HCT116 (cell line): ENCODE data around the gene SORCS2. TPM values are rescaled to one million over a fixed set of nuclear protein-coding genes. Genes with fewer than 3 reads are reported as not detected.

Experiments
- ATAC-seq: fragments of 200-7000 bp; cut with Tn5 transposase; 2 replicates; pipeline ENCODE4 v1.9.1; 2020; ENCODE audit warnings: mild to moderate bottlenecking, moderate library complexity
- BruUV-seq: library from RNA; stranded (reverse); fragments of 400-500 nt; replicated peaks from 2 replicates; lab custom pipeline; 2021; lab: Mats Ljungman, UMichigan
- CTCF ChIA-PET: fragments of 300-600 bp; sonication (Branson Sonifier 250); formaldehyde crosslinking; loops from one replicate; lab custom pipeline; 2021; ENCODE audit warnings: antibody characterized with exemption; lab: Charles Lee
- POLR2A ChIA-PET: fragments of 300-600, 350-600 bp; sonication (Branson Sonifier 250); formaldehyde crosslinking; loops from one replicate; lab custom pipeline; 2021; ENCODE audit warnings: antibody characterized with exemption; lab: Charles Lee
- RAD21 ChIA-PET, 2 experiments: fragments of 300-600 bp; sonication (Branson Sonifier 250); formaldehyde crosslinking; loops; one replicate each; lab custom pipeline; 2023; ENCODE audit warnings: low total read pairs in 2 of 2; ENCODE audit not compliant: uncharacterized antibody in 2 of 2, unreplicated experiment in 2 of 2, low non-redundant PET in 1 of 2; lab: Charles Lee
- DNase-seq: peaks from one replicate; pipeline ENCODE4 v3.0.0-alpha.2; 2010; ENCODE audit warnings: low read depth, low spot score
- H2AFZ ChIP-seq: fragments of 200-600 bp; shearing (Covaris generic), sonication (generic); 2 replicates; pipeline ENCODE4 v1.6.1; 2017; ENCODE audit warnings: low read depth, mixed run types, mixed read lengths, antibody characterized with exemption, low read length; ENCODE audit not compliant: poor library complexity, severe bottlenecking
- H3K27ac ChIP-seq: 2 replicates; pipeline ENCODE4 v1.5.1; 2012; ENCODE audit warnings: low read depth, low read length
- H3K27me3 ChIP-seq: fragments of 200-600 bp; sonication (generic); 2 replicates; pipeline ENCODE4 v1.6.1; 2016; ENCODE audit warnings: mixed run types, low read length, mixed read lengths; ENCODE audit not compliant: insufficient read depth
- H3K36me3 ChIP-seq, 2 experiments: fragments of 200-500 bp in 1 of 2; fragments of 200-600 bp in 1 of 2; sonication (Bioruptor generic) in 1 of 2; sonication (generic) in 1 of 2; 2 replicates each; pipeline versions ENCODE4 v1.5.1 to v1.6.1; 2014 to 2016; ENCODE audit warnings: low read length in 2 of 2, inconsistent platforms in 1 of 2, mixed read lengths in 1 of 2, mixed run types in 1 of 2; ENCODE audit not compliant: insufficient read depth in 2 of 2, control insufficient read depth in 1 of 2
- H3K4me1 ChIP-seq, 2 experiments: fragments of 200-600 bp in 1 of 2; sonication (generic) in 1 of 2; 2 replicates each; pipeline versions ENCODE4 v1.5.1 to v1.6.1; 2012 to 2017; ENCODE audit warnings: low read length in 2 of 2, inconsistent platforms in 1 of 2, mild to moderate bottlenecking in 1 of 2, mixed read lengths in 1 of 2, mixed run types in 1 of 2, moderate library complexity in 1 of 2; ENCODE audit not compliant: insufficient read depth in 2 of 2, control insufficient read depth in 1 of 2
- H3K4me2 ChIP-seq: fragments of 200-600 bp; sonication (generic); 2 replicates; pipeline ENCODE4 v1.6.1; 2017; ENCODE audit warnings: mixed run types, low read length, mixed read lengths
- H3K4me3 ChIP-seq, 2 experiments: fragments of 200-600 bp in 1 of 2; sonication (generic) in 1 of 2; replicated peaks in 1 of 2; 2 replicates each; pipeline ENCODE4 v1.5.1; 2011 to 2016; ENCODE audit warnings: low read length in 2 of 2, control low read depth in 1 of 2, low read depth in 1 of 2, mild to moderate bottlenecking in 1 of 2, mixed read lengths in 1 of 2, mixed run types in 1 of 2
- H3K79me2 ChIP-seq: fragments of 200-600 bp; sonication (generic); 2 replicates; pipeline ENCODE4 v1.6.1; 2017; ENCODE audit warnings: mild to moderate bottlenecking, mixed run types, low read length, moderate library complexity, mixed read lengths; ENCODE audit not compliant: insufficient read depth
- H3K9ac ChIP-seq: fragments of 200-600 bp; sonication (generic); 2 replicates; pipeline ENCODE4 v1.6.1; 2016; ENCODE audit warnings: low read length, mixed read lengths
- H3K9me2 ChIP-seq: fragments of 200-600 bp; sonication (generic), shearing (Covaris generic); 2 replicates; pipeline ENCODE4 v1.6.1; 2017; ENCODE audit warnings: mixed run types, mild to moderate bottlenecking, moderate library complexity; ENCODE audit not compliant: insufficient read depth
- H3K9me3 ChIP-seq, 2 experiments: fragments of 200-500 bp in 1 of 2; fragments of 200-600 bp in 1 of 2; sonication (Bioruptor generic) in 1 of 2; sonication (generic) in 1 of 2; 2 replicates each; pipeline ENCODE4 v1.6.1; 2014 to 2017; ENCODE audit warnings: low read length in 2 of 2, mixed read lengths in 2 of 2, inconsistent platforms in 1 of 2, low read depth in 1 of 2, mild to moderate bottlenecking in 1 of 2, mixed run types in 1 of 2, moderate library complexity in 1 of 2; ENCODE audit not compliant: control insufficient read depth in 1 of 2, insufficient read depth in 1 of 2
- H4K20me1 ChIP-seq: fragments of 200-600 bp; sonication (generic), shearing (Covaris generic); 2 replicates; pipeline ENCODE4 v1.6.1; 2017; ENCODE audit warnings: mixed run types, mild to moderate bottlenecking, moderate library complexity; ENCODE audit not compliant: insufficient read depth
- CBX3 ChIP-seq: IDR thresholded peaks from 2 replicates; pipeline ENCODE4 v1.6.1; 2012; ENCODE audit warnings: low read depth
- CEBPB ChIP-seq: IDR thresholded peaks from 2 replicates; pipeline ENCODE4 v1.6.1; 2012; ENCODE audit warnings: low read depth
- EGR1 ChIP-seq: IDR thresholded peaks from 2 replicates; pipeline ENCODE4 v1.6.1; 2012; ENCODE audit warnings: low read depth
- ELF1 ChIP-seq: IDR thresholded peaks from 2 replicates; pipeline ENCODE4 v1.6.1; 2012; ENCODE audit warnings: low read depth, borderline replicate concordance
- EZH2 ChIP-seq: fragments of 200-600 bp; sonication (generic); IDR thresholded peaks from 2 replicates; pipeline ENCODE4 v1.6.1; 2017; ENCODE audit warnings: antibody characterized with exemption, mixed run types
- POLR2A ChIP-seq: IDR thresholded peaks from 2 replicates; pipeline ENCODE4 v1.7.0; 2011; ENCODE audit warnings: borderline replicate concordance; ENCODE audit not compliant: insufficient read depth, insufficient read length; ENCODE audit errors: extremely low read depth
- POLR2AphosphoS5 ChIP-seq: IDR thresholded peaks from 2 replicates; pipeline ENCODE4 v1.6.1; 2011; ENCODE audit warnings: mild to moderate bottlenecking, low read depth, low read length, moderate library complexity
- SIN3A ChIP-seq: IDR thresholded peaks from 2 replicates; pipeline ENCODE4 v1.6.1; 2012; ENCODE audit warnings: low read depth
- SP1 ChIP-seq: IDR thresholded peaks from 2 replicates; pipeline ENCODE4 v1.6.1; 2012; ENCODE audit warnings: low read depth
- SRF ChIP-seq: IDR thresholded peaks from 2 replicates; pipeline ENCODE4 v1.6.1; 2012; ENCODE audit warnings: low read depth
- YY1 ChIP-seq: IDR thresholded peaks from 2 replicates; pipeline ENCODE4 v1.6.1; 2011; ENCODE audit warnings: low read length, low read depth, moderate library complexity, mild to moderate bottlenecking; ENCODE audit not compliant: insufficient replicate concordance; ENCODE audit errors: extremely low read depth
- ZFX ChIP-seq: fragments of 450-650 bp; IDR thresholded peaks from 2 replicates; pipeline ENCODE4 v1.6.1; 2017
- ZNF274 ChIP-seq: fragments of 200-500 bp; sonication (Bioruptor generic); IDR thresholded peaks from 2 replicates; pipeline ENCODE4 v1.6.1; 2014; ENCODE audit warnings: mild to moderate bottlenecking, low read depth, low read length, inconsistent platforms
- intact Hi-C: fragments of 100-400 bp; cut with micrococcal nuclease; formaldehyde crosslinking; loops from 2 replicates; pipeline ENCODE4 v1.10.0; 2022
- total RNA-seq: library from RNA; stranded (reverse); gene quantifications from one replicate; pipeline ENCODE4 v1.2.1, GENCODE V29; 2021; ENCODE audit not compliant: unreplicated experiment
- TF ChIP-seq, protein P1 (sequence below): IDR thresholded peaks from 2 replicates; pipeline ENCODE4 v1.6.1; 2012
- TF ChIP-seq, protein P2 (sequence below): IDR thresholded peaks from 2 replicates; pipeline ENCODE4 v1.6.1; 2011; ENCODE audit warnings: mild to moderate bottlenecking, low read length, moderate library complexity; ENCODE audit not compliant: insufficient replicate concordance; ENCODE audit errors: extremely low read depth
- TF ChIP-seq, protein P3 (sequence below): IDR thresholded peaks from 2 replicates; pipeline ENCODE4 v1.6.1; 2012; ENCODE audit warnings: low read depth
- TF ChIP-seq, protein P4 (sequence below): IDR thresholded peaks from 2 replicates; pipeline ENCODE4 v1.6.1; 2012

SORCS2 gene
- total RNA-seq, 1 experiment from 2014 or later: 0.37 TPM

DNA sequence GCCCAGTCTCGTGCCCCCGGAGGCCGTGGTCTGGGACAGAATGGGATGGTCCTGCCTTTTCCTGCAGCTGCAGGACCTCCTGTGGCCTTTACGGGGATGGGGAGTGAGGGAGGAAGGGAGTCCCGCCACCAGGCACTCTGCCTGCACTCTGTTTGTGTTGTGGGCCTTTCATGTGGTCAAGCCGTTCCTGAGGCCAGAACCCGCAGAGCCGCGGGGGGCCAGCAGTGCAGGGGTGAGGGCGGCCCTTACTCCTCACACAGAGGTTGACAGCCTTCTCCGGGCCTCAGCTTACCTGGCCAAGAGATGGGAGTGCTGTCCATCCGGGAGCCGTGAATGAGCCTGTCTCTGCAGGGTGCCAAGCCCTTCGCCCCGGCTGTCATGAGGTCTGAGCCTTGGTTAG is 516.6 kb downstream of the SORCS2 start:
- H3K36me3 ChIP-seq: no peaks in the 10 kb centered on the region
- ChIA-PET RAD21 (no interaction called here), CTCF (no interaction called here), POLR2A (no interaction called here)
- no peaks in the 10 kb centered on the region; a peak in 1 of 4 replicates for H3K9me3 ChIP-seq
- no peak overlapping the region for H3K9ac ChIP-seq
- no peak overlapping the region for H3K4me3 ChIP-seq
- no peaks in the 10 kb centered on the region for H3K9me2 ChIP-seq
- no peaks in the 10 kb centered on the region for H3K27me3 ChIP-seq
- BruUV-seq: no TSS peak
- H3K4me1 ChIP-seq: peaks cover 0 to 7% of the 10 kb centered on the region in 2 experiments; a peak in 1 of 4 replicates
- ATAC-seq: peak; percentile 31; the same call in 1 of the 2 replicates
- H4K20me1 ChIP-seq: no peaks in the 10 kb centered on the region
- H3K79me2 ChIP-seq: no peaks in the 10 kb centered on the region
- DNase-seq: no peak
- H3K4me2 ChIP-seq: no peak overlapping the region
- TF ChIP-seq, protein P1, sequence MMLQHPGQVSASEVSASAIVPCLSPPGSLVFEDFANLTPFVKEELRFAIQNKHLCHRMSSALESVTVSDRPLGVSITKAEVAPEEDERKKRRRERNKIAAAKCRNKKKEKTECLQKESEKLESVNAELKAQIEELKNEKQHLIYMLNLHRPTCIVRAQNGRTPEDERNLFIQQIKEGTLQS: no peak
- TF ChIP-seq POLR2A (no peak), POLR2AphosphoS5 (no peak), SIN3A (no peak), ELF1 (no peak), CEBPB (no peak), YY1 (no peak), CBX3 (no peak), ZFX (no peak), SRF (no peak), SP1 (no peak), EGR1 (no peak), ZNF274 (no peak), EZH2 (no peak)
- TF ChIP-seq, protein P2, sequence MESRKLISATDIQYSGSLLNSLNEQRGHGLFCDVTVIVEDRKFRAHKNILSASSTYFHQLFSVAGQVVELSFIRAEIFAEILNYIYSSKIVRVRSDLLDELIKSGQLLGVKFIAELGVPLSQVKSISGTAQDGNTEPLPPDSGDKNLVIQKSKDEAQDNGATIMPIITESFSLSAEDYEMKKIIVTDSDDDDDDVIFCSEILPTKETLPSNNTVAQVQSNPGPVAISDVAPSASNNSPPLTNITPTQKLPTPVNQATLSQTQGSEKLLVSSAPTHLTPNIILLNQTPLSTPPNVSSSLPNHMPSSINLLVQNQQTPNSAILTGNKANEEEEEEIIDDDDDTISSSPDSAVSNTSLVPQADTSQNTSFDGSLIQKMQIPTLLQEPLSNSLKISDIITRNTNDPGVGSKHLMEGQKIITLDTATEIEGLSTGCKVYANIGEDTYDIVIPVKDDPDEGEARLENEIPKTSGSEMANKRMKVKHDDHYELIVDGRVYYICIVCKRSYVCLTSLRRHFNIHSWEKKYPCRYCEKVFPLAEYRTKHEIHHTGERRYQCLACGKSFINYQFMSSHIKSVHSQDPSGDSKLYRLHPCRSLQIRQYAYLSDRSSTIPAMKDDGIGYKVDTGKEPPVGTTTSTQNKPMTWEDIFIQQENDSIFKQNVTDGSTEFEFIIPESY: no peak
- TF ChIP-seq, protein P3, sequence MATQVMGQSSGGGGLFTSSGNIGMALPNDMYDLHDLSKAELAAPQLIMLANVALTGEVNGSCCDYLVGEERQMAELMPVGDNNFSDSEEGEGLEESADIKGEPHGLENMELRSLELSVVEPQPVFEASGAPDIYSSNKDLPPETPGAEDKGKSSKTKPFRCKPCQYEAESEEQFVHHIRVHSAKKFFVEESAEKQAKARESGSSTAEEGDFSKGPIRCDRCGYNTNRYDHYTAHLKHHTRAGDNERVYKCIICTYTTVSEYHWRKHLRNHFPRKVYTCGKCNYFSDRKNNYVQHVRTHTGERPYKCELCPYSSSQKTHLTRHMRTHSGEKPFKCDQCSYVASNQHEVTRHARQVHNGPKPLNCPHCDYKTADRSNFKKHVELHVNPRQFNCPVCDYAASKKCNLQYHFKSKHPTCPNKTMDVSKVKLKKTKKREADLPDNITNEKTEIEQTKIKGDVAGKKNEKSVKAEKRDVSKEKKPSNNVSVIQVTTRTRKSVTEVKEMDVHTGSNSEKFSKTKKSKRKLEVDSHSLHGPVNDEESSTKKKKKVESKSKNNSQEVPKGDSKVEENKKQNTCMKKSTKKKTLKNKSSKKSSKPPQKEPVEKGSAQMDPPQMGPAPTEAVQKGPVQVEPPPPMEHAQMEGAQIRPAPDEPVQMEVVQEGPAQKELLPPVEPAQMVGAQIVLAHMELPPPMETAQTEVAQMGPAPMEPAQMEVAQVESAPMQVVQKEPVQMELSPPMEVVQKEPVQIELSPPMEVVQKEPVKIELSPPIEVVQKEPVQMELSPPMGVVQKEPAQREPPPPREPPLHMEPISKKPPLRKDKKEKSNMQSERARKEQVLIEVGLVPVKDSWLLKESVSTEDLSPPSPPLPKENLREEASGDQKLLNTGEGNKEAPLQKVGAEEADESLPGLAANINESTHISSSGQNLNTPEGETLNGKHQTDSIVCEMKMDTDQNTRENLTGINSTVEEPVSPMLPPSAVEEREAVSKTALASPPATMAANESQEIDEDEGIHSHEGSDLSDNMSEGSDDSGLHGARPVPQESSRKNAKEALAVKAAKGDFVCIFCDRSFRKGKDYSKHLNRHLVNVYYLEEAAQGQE: no peak
- TF ChIP-seq, protein P4, sequence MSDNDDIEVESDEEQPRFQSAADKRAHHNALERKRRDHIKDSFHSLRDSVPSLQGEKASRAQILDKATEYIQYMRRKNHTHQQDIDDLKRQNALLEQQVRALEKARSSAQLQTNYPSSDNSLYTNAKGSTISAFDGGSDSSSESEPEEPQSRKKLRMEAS: no peak
- intact Hi-C loops: no loop called here
- no peak overlapping the region for H2AFZ ChIP-seq
- H3K27ac ChIP-seq: no peak overlapping the region
